Loucy (cell line): Measurements from ENCODE around the gene PRUNE2.

ENCODE experiments used
- H2AFZ ChIP-seq: fragments of 200-600 bp; sonication (generic); 2 replicates; pipeline ENCODE4 v1.6.0; 2016; ENCODE audit warnings: antibody characterized with exemption, mild to moderate bottlenecking, low read length, moderate library complexity
- H3F3A ChIP-seq: fragments of 200-600 bp; 2 replicates; pipeline ENCODE4 v1.6.0; 2016; ENCODE audit warnings: antibody characterized with exemption, low read depth, mild to moderate bottlenecking
- H3K27me3 ChIP-seq: fragments of 200-600 bp; sonication (generic); 2 replicates; pipeline ENCODE4 v1.6.1; 2014; ENCODE audit warnings: low read length, mild to moderate bottlenecking; ENCODE audit not compliant: insufficient read depth, poor library complexity, severe bottlenecking
- H3K36me3 ChIP-seq: fragments of 200-600 bp; sonication (generic); 2 replicates; pipeline ENCODE4 v1.6.1; 2016; ENCODE audit warnings: low read length; ENCODE audit not compliant: insufficient read depth
- H3K4me1 ChIP-seq: fragments of 200-600 bp; sonication (generic); 2 replicates; pipeline ENCODE4 v1.5.1; 2014; ENCODE audit warnings: low read length, mild to moderate bottlenecking; ENCODE audit not compliant: insufficient read depth, poor library complexity, severe bottlenecking
- H3K4me2 ChIP-seq: fragments of 200-600 bp; sonication (generic); 2 replicates; pipeline ENCODE4 v1.6.0; 2014; ENCODE audit warnings: antibody characterized with exemption, low read length, low read depth, mild to moderate bottlenecking; ENCODE audit not compliant: poor library complexity, severe bottlenecking
- H3K4me3 ChIP-seq: fragments of 200-600 bp; sonication (generic); 2 replicates; pipeline ENCODE4 v1.5.1; 2014; ENCODE audit warnings: low read length, mild to moderate bottlenecking, mixed read lengths; ENCODE audit not compliant: poor library complexity, severe bottlenecking
- H3K79me2 ChIP-seq: fragments of 200-600 bp; sonication (generic); 2 replicates; pipeline ENCODE4 v1.6.1; 2014; ENCODE audit warnings: low read length; ENCODE audit not compliant: insufficient read depth
- H3K9ac ChIP-seq: fragments of 200-600 bp; sonication (generic); 2 replicates; pipeline ENCODE4 v1.6.0; 2014; ENCODE audit warnings: mild to moderate bottlenecking, low read depth, low read length, moderate library complexity; ENCODE audit not compliant: poor library complexity, severe bottlenecking
- H3K9me2 ChIP-seq: fragments of 200-600 bp; sonication (generic); replicated peaks from 2 replicates; pipeline ENCODE4 v1.6.1; 2016; ENCODE audit warnings: low read depth, low read length, mixed read lengths
- H3K9me3 ChIP-seq: fragments of 200-600 bp; sonication (generic); 2 replicates; pipeline ENCODE4 v1.6.1; 2014; ENCODE audit warnings: mild to moderate bottlenecking, antibody characterized with exemption, low read length, low read depth; ENCODE audit not compliant: insufficient read depth
- H4K20me1 ChIP-seq: fragments of 200-600 bp; sonication (generic); 2 replicates; pipeline ENCODE4 v1.6.0; 2014; ENCODE audit warnings: antibody characterized with exemption, low read length, mild to moderate bottlenecking; ENCODE audit not compliant: insufficient read depth, poor library complexity, severe bottlenecking
- CTCF ChIP-seq: fragments of 200-600 bp; sonication (generic); conservative IDR thresholded peaks from 2 replicates; pipeline ENCODE4 v1.5.1; 2014; ENCODE audit warnings: mild to moderate bottlenecking, antibody characterized with exemption, low read length
- EZH2phosphoT487 ChIP-seq: fragments of 200-600 bp; IDR thresholded peaks from 2 replicates; pipeline ENCODE4 v1.6.1; 2018; ENCODE audit warnings: antibody characterized with exemption, mild to moderate bottlenecking, moderate library complexity, borderline replicate concordance

PRUNE2 gene

DNA sequence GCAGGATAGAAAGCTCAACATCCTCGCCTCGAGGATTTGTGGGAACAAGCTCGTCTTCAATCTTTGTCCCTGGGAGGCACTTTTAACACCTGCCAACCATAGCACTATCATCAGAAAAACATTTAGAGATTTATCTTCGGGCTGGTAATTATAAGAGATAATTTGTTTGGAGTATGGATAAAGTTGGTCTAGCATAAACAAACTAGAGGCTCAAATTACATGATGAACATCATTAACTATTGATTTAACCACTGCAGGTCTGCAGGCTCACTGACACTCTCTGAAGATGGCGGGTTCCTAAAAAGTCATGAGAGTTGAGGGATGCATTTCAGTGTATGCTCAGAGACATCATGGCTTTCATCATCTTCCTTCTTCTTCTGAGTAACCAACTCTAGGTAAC, 167.5 kb downstream of the PRUNE2 start:
- H4K20me1 ChIP-seq, result no peaks in the 10 kb centered on the region
- no peak overlapping the region for H3K4me2 ChIP-seq
- no peak overlapping the region for H2AFZ ChIP-seq
- no peaks in the 10 kb centered on the region for H3K9me3 ChIP-seq
- H3K36me3 ChIP-seq, result no peaks in the 10 kb centered on the region
- no peaks in the 10 kb centered on the region for H3K9me2 ChIP-seq
- H3K79me2 ChIP-seq, result no peaks in the 10 kb centered on the region
- no peaks in the 10 kb centered on the region for H3K4me1 ChIP-seq
- H3K27me3 ChIP-seq, result no peaks in the 10 kb centered on the region
- no peaks in the 10 kb centered on the region for H3F3A ChIP-seq
- no peak overlapping the region for H3K4me3 ChIP-seq
- no peak for TF ChIP-seq CTCF
- TF ChIP-seq EZH2phosphoT487, result no peak
- no peak overlapping the region for H3K9ac ChIP-seq

DNA sequence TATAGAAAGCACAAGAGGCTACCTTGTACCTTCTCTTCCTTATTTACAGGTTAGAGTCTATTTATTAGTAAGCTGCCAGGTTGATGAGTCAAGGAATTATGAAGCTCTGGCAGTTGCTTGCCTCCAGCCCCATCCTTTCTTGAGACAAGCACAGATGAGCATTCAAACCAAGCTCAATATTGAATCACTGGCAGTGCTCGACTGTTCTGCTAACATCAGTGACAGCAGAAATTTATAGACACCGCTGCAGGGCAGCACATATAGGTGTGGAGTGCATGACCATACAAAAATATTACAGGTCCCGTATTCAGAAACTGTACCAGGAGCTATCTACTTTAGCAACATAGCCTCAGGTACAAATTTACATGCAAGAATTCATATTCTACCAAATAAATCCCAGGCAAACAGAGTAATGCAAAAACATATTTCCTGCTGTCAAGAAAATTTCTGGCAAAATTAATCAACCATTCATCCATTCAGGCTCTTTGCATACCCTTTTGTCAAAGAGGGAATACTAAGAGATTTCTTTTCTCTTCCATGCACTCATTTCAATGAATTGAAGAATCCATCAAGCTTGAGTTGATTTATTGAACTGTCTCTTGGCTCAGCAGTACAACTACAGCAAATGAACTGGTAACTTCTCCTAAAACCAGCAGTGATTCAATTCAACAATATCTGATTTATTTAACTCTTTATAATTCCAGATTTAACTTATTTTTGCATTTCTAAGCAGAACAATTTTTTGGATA, 168.6 kb downstream of the PRUNE2 start:
- no peaks in the 10 kb centered on the region for H4K20me1 ChIP-seq
- H3K9ac ChIP-seq, result no peak overlapping the region
- no peak overlapping the region for H2AFZ ChIP-seq
- H3F3A ChIP-seq, result no peaks in the 10 kb centered on the region
- no peaks in the 10 kb centered on the region for H3K79me2 ChIP-seq
- no peaks in the 10 kb centered on the region for H3K36me3 ChIP-seq
- H3K9me3 ChIP-seq, result no peaks in the 10 kb centered on the region
- no peaks in the 10 kb centered on the region for H3K27me3 ChIP-seq
- no peak overlapping the region for H3K4me3 ChIP-seq
- H3K4me2 ChIP-seq, result no peak overlapping the region
- no peaks in the 10 kb centered on the region for H3K4me1 ChIP-seq
- TF ChIP-seq CTCF, result no peak
- TF ChIP-seq EZH2phosphoT487, result no peak
- H3K9me2 ChIP-seq, result no peaks in the 10 kb centered on the region

- H3K9me3 ChIP-seq, result no peaks in the 10 kb centered on the region
- no peak for TF ChIP-seq EZH2phosphoT487
- TF ChIP-seq CTCF, result no peak
- H3K4me2 ChIP-seq, result no peak overlapping the region
- H4K20me1 ChIP-seq, result no peaks in the 10 kb centered on the region
- H3K4me3 ChIP-seq, result no peak overlapping the region
- H3K36me3 ChIP-seq, result no peaks in the 10 kb centered on the region
- no peaks in the 10 kb centered on the region for H3K79me2 ChIP-seq
- H3K27me3 ChIP-seq, result no peaks in the 10 kb centered on the region
- no peak overlapping the region for H3K9ac ChIP-seq
- H3K4me1 ChIP-seq, result no peaks in the 10 kb centered on the region
- no peaks in the 10 kb centered on the region for H3K9me2 ChIP-seq
- no peaks in the 10 kb centered on the region for H3F3A ChIP-seq
- H2AFZ ChIP-seq, result no peak overlapping the region
Observed at GRCh38 chr9:76734716-76735115, 171.2 kb downstream of the PRUNE2 start.
